Renal pelvis (tissue), 3 donors: ENCODE data around the gene ASH1L. TPM values are rescaled to one million over a fixed set of nuclear protein-coding genes. Genes with fewer than 3 reads are reported as not detected.

Experiments
- polyA plus RNA-seq, 3 donors: library from polyadenylated mRNA; unstranded; fragments of 120-200 nt; gene quantifications; one replicate each; pipeline ENCODE4 v1.2.1, GENCODE V29; 2013; ENCODE audit not compliant: insufficient read length in 3 of 3

Gene ASH1L
- polyA plus RNA-seq, 3 donors: 37.0 to 51.6 (median 47.1) TPM

Other genes starting within 250 kb of the ASH1L start
- 10 to 100 TPM; 35.9 to 41.7 (median 41.0) TPM for gene RUSC1, start 241.9 kb downstream of the ASH1L start, polyA plus RNA-seq
- 10 to 100 TPM; 51.7 to 69.9 (median 69.1) TPM for gene MSTO1, start 47.4 kb upstream of the ASH1L start, polyA plus RNA-seq
- 10 to 100 TPM; 71.9 to 77.5 (median 73.1) TPM for gene YY1AP1, start 126.0 kb upstream of the ASH1L start, polyA plus RNA-seq
- 100 to 1,000 TPM; 109 to 139 (median 119) TPM for gene DAP3, start 126.3 kb upstream of the ASH1L start, polyA plus RNA-seq